HL-60 (cell line): ENCODE measurements around the gene ASTN2.

ENCODE experiments used
- DNase-seq, 2 experiments: peaks; one replicate each; pipeline ENCODE4 v3.0.0-alpha.2; 2010 to 2020; ENCODE audit warnings: low read depth in 1 of 2, low spot score in 1 of 2
- H3K27ac ChIP-seq: fragments of 250-450 bp; sonication (Bioruptor Pico); replicated peaks from 2 replicates; pipeline ENCODE4 v1.5.1; 2020; ENCODE audit warnings: mild to moderate bottlenecking, moderate library complexity
- H3K27me3 ChIP-seq: fragments of 250-450 bp; sonication (Bioruptor Pico); 2 replicates; pipeline ENCODE4 v1.5.1; 2021; ENCODE audit warnings: mild to moderate bottlenecking, moderate library complexity; ENCODE audit not compliant: insufficient read depth, poor library complexity, severe bottlenecking
- H3K4me3 ChIP-seq: replicated peaks from 2 replicates; pipeline ENCODE4 v1.5.1; 2011; ENCODE audit warnings: mild to moderate bottlenecking, control low read depth, low read length; ENCODE audit not compliant: insufficient read depth
- CTCF ChIP-seq: IDR thresholded peaks from one replicate; pipeline ENCODE4 v1.5.1; 2011; ENCODE audit warnings: low read length, control low read depth, inconsistent platforms; ENCODE audit not compliant: insufficient read depth
- GABPA ChIP-seq: IDR thresholded peaks from 2 replicates; pipeline ENCODE4 v1.6.1; 2012; ENCODE audit warnings: low read depth
- POLR2AphosphoS5 ChIP-seq: IDR thresholded peaks from 2 replicates; pipeline ENCODE4 v1.6.1; 2012; ENCODE audit warnings: low read depth
- REST ChIP-seq: IDR thresholded peaks from 2 replicates; pipeline ENCODE4 v1.6.1; 2012; ENCODE audit warnings: low read depth; ENCODE audit not compliant: insufficient replicate concordance
- SPI1 ChIP-seq: IDR thresholded peaks from 2 replicates; pipeline ENCODE4 v1.6.1; 2012; ENCODE audit warnings: low read depth, mild to moderate bottlenecking, borderline replicate concordance

ASTN2 gene

GRCh38 chr9:116541402-116541801, 873.5 kb downstream of the ASTN2 start:
- Histone ChIP-seq H3K27me3 (no peaks in the 10 kb centered on the region), H3K4me3 (no peak overlapping the region), H3K27ac (no peak overlapping the region)
- TF ChIP-seq GABPA = no peak
- peak; percentile 79 for TF ChIP-seq SPI1
- TF ChIP-seq POLR2AphosphoS5 = no peak
- TF ChIP-seq REST = no peak
- peak in 1 of 2 experiments; percentile 13 for DNase-seq

- no peak for DNase-seq
- TF ChIP-seq SPI1 (no peak), CTCF (no peak), POLR2AphosphoS5 (no peak), REST (no peak), GABPA (no peak)
- H3K27ac ChIP-seq = no peak overlapping the region
- no peaks in the 10 kb centered on the region for H3K27me3 ChIP-seq
- no peak overlapping the region for H3K4me3 ChIP-seq
Measured at GRCh38 chr9:116539549-116539948, 875.3 kb downstream of the ASTN2 start.

GRCh38 chr9:116525611-116526010, 889.2 kb downstream of the ASTN2 start:
- TF ChIP-seq POLR2AphosphoS5 (no peak), REST (no peak), CTCF (no peak), SPI1 (no peak), GABPA (no peak)
- Histone ChIP-seq H3K4me3 (no peak overlapping the region), H3K27ac (no peak overlapping the region), H3K27me3 (no peaks in the 10 kb centered on the region)
- no peak for DNase-seq
